Fibroblast of skin of right biceps (primary cell): ENCODE results near the gene FAM187B.
"Not testable (repeated sequence)": the region's sequence is repeated elsewhere in the genome, so short reads cannot be mapped to it uniquely, and the experiment has no call there.

Experiments
- DNase-seq: peaks from one replicate; pipeline ENCODE4 v3.0.0-alpha.2; 2013

The FAM187B gene

GRCh38 chr19:35231956-35232645, 3.6 kb upstream of the FAM187B start:
- no peak for DNase-seq

- DNase-seq, result no peak
Measured at GRCh38 chr19:35229601-35230000, 1.1 kb upstream of the FAM187B start.

- no peak for DNase-seq
Measured at GRCh38 chr19:35226748-35227147, 1.8 kb downstream of the FAM187B start.

- DNase-seq, result no peak
Measured at GRCh38 chr19:35225951-35226350, 2.6 kb downstream of the FAM187B start.

- DNase-seq, result no peak
Measured at GRCh38 chr19:35224681-35225571, 3.6 kb downstream of the FAM187B start.

- DNase-seq, result no peak
Measured at GRCh38 chr19:35223862-35224505, 4.6 kb downstream of the FAM187B start.

GRCh38 chr19:35223084-35223790, 5.3 kb downstream of the FAM187B start:
- DNase-seq, result no peak

- no peak for DNase-seq
Measured at GRCh38 chr19:35222373-35223015, 6.0 kb downstream of the FAM187B start.

GRCh38 chr19:35220973-35221590, 7.5 kb downstream of the FAM187B start:
- not testable (repeated sequence) for DNase-seq

GRCh38 chr19:35220315-35220921, 8.1 kb downstream of the FAM187B start:
- no peak for DNase-seq

GRCh38 chr19:35219008-35219407, 9.5 kb downstream of the FAM187B start:
- DNase-seq, result no peak

- no peak for DNase-seq
Measured at GRCh38 chr19:35217649-35217990, 10.9 kb downstream of the FAM187B start.

GRCh38 chr19:35216833-35217648, 11.5 kb downstream of the FAM187B start:
- DNase-seq, result no peak

- DNase-seq, result no peak
Measured at GRCh38 chr19:35216016-35216832, 12.3 kb downstream of the FAM187B start.

- no peak for DNase-seq
Measured at GRCh38 chr19:35214766-35215422, 13.6 kb downstream of the FAM187B start.

- DNase-seq, result peak; percentile 68
Measured at GRCh38 chr19:35213663-35214632, 14.6 kb downstream of the FAM187B start.

GRCh38 chr19:35212241-35212640, 16.3 kb downstream of the FAM187B start:
- no peak for DNase-seq
